H9 (cell line): ENCODE measurements around the gene B4GALT1. TPM values are rescaled to one million over a fixed set of nuclear protein-coding genes. Genes with fewer than 3 reads are reported as not detected.

Experiments
- DNase-seq: peaks from one replicate; pipeline ENCODE4 v3.0.0-alpha.2; 2017
- H2AFZ ChIP-seq: one replicate; pipeline ENCODE4 v1.6.1; 2013; ENCODE audit warnings: mild to moderate bottlenecking, low read length, control low read depth, moderate library complexity
- H2AK5ac ChIP-seq: 2 replicates; pipeline ENCODE4 v1.6.1; 2013; ENCODE audit warnings: low read length, control low read depth, mixed read lengths; ENCODE audit not compliant: insufficient read length
- H2BK120ac ChIP-seq: one replicate; pipeline ENCODE4 v1.6.1; 2013; ENCODE audit warnings: low read depth, mild to moderate bottlenecking, low read length, control low read depth, inconsistent platforms; ENCODE audit not compliant: poor library complexity, severe bottlenecking
- H2BK12ac ChIP-seq: 2 replicates; pipeline ENCODE4 v1.6.1; 2013; ENCODE audit warnings: low read length, control low read depth, mixed read lengths, low read depth; ENCODE audit not compliant: insufficient read length
- H2BK15ac ChIP-seq: 2 replicates; pipeline ENCODE4 v1.6.1; 2013; ENCODE audit warnings: low read depth, low read length, control low read depth
- H2BK20ac ChIP-seq: one replicate; pipeline ENCODE4 v1.6.1; 2013; ENCODE audit warnings: low read depth, mild to moderate bottlenecking, low read length, control low read depth, inconsistent platforms; ENCODE audit not compliant: poor library complexity, severe bottlenecking
- H2BK5ac ChIP-seq: 2 replicates; pipeline ENCODE4 v1.6.1; 2013; ENCODE audit warnings: low read length, control low read depth, mixed read lengths; ENCODE audit not compliant: insufficient read length
- H3K14ac ChIP-seq: 2 replicates; pipeline ENCODE4 v1.6.1; 2013; ENCODE audit warnings: low read length, control low read depth; ENCODE audit not compliant: insufficient read depth
- H3K18ac ChIP-seq: 2 replicates; pipeline ENCODE4 v1.6.1; 2013; ENCODE audit warnings: low read depth, mild to moderate bottlenecking, mixed read lengths, low read length, control low read depth; ENCODE audit not compliant: insufficient read length
- H3K23ac ChIP-seq: 2 replicates; pipeline ENCODE4 v1.6.1; 2013; ENCODE audit warnings: low read length, control low read depth, mixed read lengths, low read depth; ENCODE audit not compliant: insufficient read length
- H3K23me2 ChIP-seq: 2 replicates; pipeline ENCODE4 v1.6.1; 2013; ENCODE audit warnings: low read depth, mild to moderate bottlenecking, mixed read lengths, low read length, control low read depth; ENCODE audit not compliant: insufficient read length, poor library complexity, severe bottlenecking
- H3K27ac ChIP-seq: 2 replicates; pipeline ENCODE4 v1.5.1; 2013; ENCODE audit warnings: low read length, control low read depth, mixed read lengths, low read depth; ENCODE audit not compliant: insufficient read length
- H3K27me3 ChIP-seq: 2 replicates; pipeline ENCODE4 v1.6.1; 2013; ENCODE audit warnings: low read length, control low read depth, inconsistent platforms; ENCODE audit not compliant: insufficient read depth
- H3K4ac ChIP-seq: 2 replicates; pipeline ENCODE4 v1.6.1; 2013; ENCODE audit warnings: low read depth, mild to moderate bottlenecking, control low read depth, inconsistent platforms, low read length, moderate library complexity
- H3K4me1 ChIP-seq: 2 replicates; pipeline ENCODE4 v1.6.1; 2013; ENCODE audit warnings: low read length, control low read depth, inconsistent platforms; ENCODE audit not compliant: insufficient read depth
- H3K4me2 ChIP-seq: 2 replicates; pipeline ENCODE4 v1.6.1; 2013; ENCODE audit warnings: low read length, control low read depth, mixed read lengths; ENCODE audit not compliant: insufficient read length, insufficient read depth
- H3K56ac ChIP-seq: 2 replicates; pipeline ENCODE4 v1.6.1; 2013; ENCODE audit warnings: low read depth, mild to moderate bottlenecking, mixed read lengths, low read length, control low read depth; ENCODE audit not compliant: insufficient read length
- H3K79me1 ChIP-seq: 2 replicates; pipeline ENCODE4 v1.6.1; 2013; ENCODE audit warnings: low read depth, mild to moderate bottlenecking, moderate library complexity, low read length, control low read depth, inconsistent platforms; ENCODE audit not compliant: insufficient read depth, poor library complexity, severe bottlenecking
- H3K79me2 ChIP-seq: 2 replicates; pipeline ENCODE4 v1.6.1; 2013; ENCODE audit warnings: low read length, control low read depth, inconsistent platforms; ENCODE audit not compliant: insufficient read depth
- H3K9ac ChIP-seq: 2 replicates; pipeline ENCODE4 v1.6.1; 2013; ENCODE audit warnings: low read length, control low read depth, mixed read lengths; ENCODE audit not compliant: insufficient read length; ENCODE audit errors: extremely low read depth
- H3K9me3 ChIP-seq: one replicate; pipeline ENCODE4 v1.6.1; 2013; ENCODE audit warnings: low read depth, low read length, inconsistent platforms; ENCODE audit not compliant: control insufficient read depth
- H3T11ph ChIP-seq: one replicate; pipeline ENCODE4 v1.6.1; 2013; ENCODE audit warnings: mild to moderate bottlenecking, low read length, control low read depth, inconsistent platforms
- H4K20me1 ChIP-seq: one replicate; pipeline ENCODE4 v1.6.1; 2013; ENCODE audit not compliant: control insufficient read depth, insufficient read length, insufficient read depth
- H4K5ac ChIP-seq: 2 replicates; pipeline ENCODE4 v1.6.1; 2013; ENCODE audit warnings: low read depth, mild to moderate bottlenecking, mixed read lengths, low read length, control low read depth; ENCODE audit not compliant: insufficient read length
- H4K8ac ChIP-seq: replicated peaks from 2 replicates; pipeline ENCODE4 v1.6.1; 2013; ENCODE audit warnings: low read length, control low read depth, mixed read lengths, low read depth; ENCODE audit not compliant: insufficient read length
- H4K91ac ChIP-seq: 2 replicates; pipeline ENCODE4 v1.6.1; 2013; ENCODE audit warnings: low read depth, mild to moderate bottlenecking, moderate library complexity, mixed read lengths, low read length, control low read depth; ENCODE audit not compliant: insufficient read length
- H3K27ac Mint-ChIP-seq, 3 experiments: 2 replicates in 2 of 3; 3 replicates in 1 of 3; pipeline ENCODE4 v1.8.0; 2020 to 2021; ENCODE audit warnings: mixed read lengths in 3 of 3, mild to moderate bottlenecking in 1 of 3, moderate library complexity in 1 of 3
- H3K27me3 Mint-ChIP-seq: 2 replicates; pipeline ENCODE4 v1.8.0; 2021; ENCODE audit warnings: low read depth, mild to moderate bottlenecking, moderate library complexity, mixed read lengths
- H3K36me3 Mint-ChIP-seq, 3 experiments: 2 replicates in 2 of 3; 3 replicates in 1 of 3; pipeline ENCODE4 v1.8.0; 2020 to 2021; ENCODE audit warnings: low read depth in 3 of 3, mixed read lengths in 3 of 3; ENCODE audit not compliant: insufficient read depth in 1 of 3
- H3K4me1 Mint-ChIP-seq, 2 experiments: 2 replicates each; pipeline ENCODE4 v1.8.0; 2020; ENCODE audit warnings: mixed read lengths in 2 of 2
- H3K4me3 Mint-ChIP-seq, 2 experiments: 2 replicates in 1 of 2; 3 replicates in 1 of 2; pipeline ENCODE4 v1.8.0; 2020 to 2021; ENCODE audit warnings: mild to moderate bottlenecking in 2 of 2, mixed read lengths in 2 of 2, moderate library complexity in 1 of 2
- H3K9me3 Mint-ChIP-seq, 2 experiments: 2 replicates in 1 of 2; 3 replicates in 1 of 2; pipeline ENCODE4 v1.8.0; 2020; ENCODE audit warnings: mild to moderate bottlenecking in 2 of 2, mixed read lengths in 2 of 2, moderate library complexity in 1 of 2
- WGBS: extraction: QIAGEN DNeasy Blood & Tissue Kit; methylation state at CpG from one replicate; pipeline ENCODE4 v1.1.7; 2013; ENCODE audit warnings: missing lambda C conversion rate, low lambda C conversion rate, mixed read lengths; ENCODE audit not compliant: insufficient read length; ENCODE audit errors: extremely low coverage; 5-methylcytosine and 5-hydroxymethylcytosine counted together
- total RNA-seq: library from RNA; stranded (reverse); gene quantifications from 2 replicates; pipeline ENCODE4 v1.2.1, GENCODE V29; 2021
- TF ChIP-seq, protein P1 (sequence below): fragments of 200-600 bp; sonication (generic); conservative IDR thresholded peaks from 3 replicates; pipeline ENCODE4 v1.8.0; 2021; ENCODE audit warnings: antibody characterized with exemption, mild to moderate bottlenecking

The B4GALT1 gene
- total RNA-seq, 1 experiment from 2014 or later = 15.3 TPM

DNA sequence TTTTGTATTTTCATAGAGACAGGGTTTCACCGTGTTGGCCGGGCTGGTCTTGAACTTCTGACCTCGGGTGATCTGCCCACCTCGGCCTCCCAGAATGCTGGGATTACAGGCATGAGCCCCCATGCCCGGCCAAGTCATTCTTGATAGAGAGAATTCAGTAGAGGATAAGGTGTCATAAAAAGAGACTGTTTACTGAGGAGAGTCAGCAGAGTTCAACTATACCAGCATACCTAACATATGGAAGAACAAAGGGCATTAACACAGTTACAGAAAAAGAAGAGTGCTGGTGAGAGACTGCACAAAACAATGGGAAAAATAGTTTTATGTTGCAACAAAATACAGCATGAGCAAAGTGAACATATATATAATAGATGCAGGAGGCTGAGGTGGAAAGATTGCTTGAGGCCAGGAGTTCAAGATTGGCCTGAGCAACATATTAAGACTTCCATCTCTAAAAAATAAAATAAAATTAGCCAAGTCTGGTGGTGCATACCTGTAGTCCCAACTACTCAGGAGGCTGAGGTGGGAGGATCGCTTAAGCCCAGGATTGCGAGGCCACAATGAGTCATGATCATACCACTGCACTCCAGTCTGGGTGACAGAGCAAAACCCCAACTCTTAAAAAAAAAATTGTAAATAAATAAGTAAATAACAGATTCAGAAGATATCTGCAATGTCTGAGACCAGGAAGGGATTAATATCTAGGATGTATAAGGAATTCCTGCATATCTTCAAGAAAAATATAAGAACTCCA lies 19.5 kb downstream of the B4GALT1 start:
- no peak overlapping the region for H3K4me3 Mint-ChIP-seq
- no peaks in the 10 kb centered on the region for H3K9me3 Mint-ChIP-seq
- Histone ChIP-seq H2BK12ac (no peak overlapping the region), H3K23me2 (no peaks in the 10 kb centered on the region), H3K4ac (no peak overlapping the region), H3K79me1 (no peaks in the 10 kb centered on the region), H3K56ac (no peak overlapping the region), H2BK120ac (no peak overlapping the region), H2AK5ac (no peak overlapping the region), H4K5ac (no peak overlapping the region), H3K23ac (no peak overlapping the region), H3K9ac (no peak overlapping the region), H2BK20ac (no peak overlapping the region), H3K27ac (no peak overlapping the region), H4K20me1 (no peaks in the 10 kb centered on the region), H4K91ac (no peak overlapping the region), H3K4me2 (no peak overlapping the region), H3K18ac (no peak overlapping the region), H3K79me2 (no peaks in the 10 kb centered on the region; the same call in 1 of the 2 replicates), H2AFZ (no peak overlapping the region), H2BK15ac (no peak overlapping the region), H4K8ac (no peak overlapping the region), H3T11ph (no peak overlapping the region), H2BK5ac (no peak overlapping the region), H3K9me3 (no peaks in the 10 kb centered on the region), H3K14ac (no peak overlapping the region), H3K27me3 (no peaks in the 10 kb centered on the region), H3K4me1 (no peaks in the 10 kb centered on the region)
- H3K27ac Mint-ChIP-seq = no peak overlapping the region; a peak in 1 of 7 replicates
- TF ChIP-seq, protein P1, sequence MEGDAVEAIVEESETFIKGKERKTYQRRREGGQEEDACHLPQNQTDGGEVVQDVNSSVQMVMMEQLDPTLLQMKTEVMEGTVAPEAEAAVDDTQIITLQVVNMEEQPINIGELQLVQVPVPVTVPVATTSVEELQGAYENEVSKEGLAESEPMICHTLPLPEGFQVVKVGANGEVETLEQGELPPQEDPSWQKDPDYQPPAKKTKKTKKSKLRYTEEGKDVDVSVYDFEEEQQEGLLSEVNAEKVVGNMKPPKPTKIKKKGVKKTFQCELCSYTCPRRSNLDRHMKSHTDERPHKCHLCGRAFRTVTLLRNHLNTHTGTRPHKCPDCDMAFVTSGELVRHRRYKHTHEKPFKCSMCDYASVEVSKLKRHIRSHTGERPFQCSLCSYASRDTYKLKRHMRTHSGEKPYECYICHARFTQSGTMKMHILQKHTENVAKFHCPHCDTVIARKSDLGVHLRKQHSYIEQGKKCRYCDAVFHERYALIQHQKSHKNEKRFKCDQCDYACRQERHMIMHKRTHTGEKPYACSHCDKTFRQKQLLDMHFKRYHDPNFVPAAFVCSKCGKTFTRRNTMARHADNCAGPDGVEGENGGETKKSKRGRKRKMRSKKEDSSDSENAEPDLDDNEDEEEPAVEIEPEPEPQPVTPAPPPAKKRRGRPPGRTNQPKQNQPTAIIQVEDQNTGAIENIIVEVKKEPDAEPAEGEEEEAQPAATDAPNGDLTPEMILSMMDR = no peak
- no peak for DNase-seq
- no peaks in the 10 kb centered on the region for H3K4me1 Mint-ChIP-seq
- no peaks in the 10 kb centered on the region; the same call in 1 of the 2 replicates for H3K27me3 Mint-ChIP-seq
- no CpG with 5 or more reads among the region's 7 CpGs for WGBS
- H3K36me3 Mint-ChIP-seq = no peaks in the 10 kb centered on the region
